ENCODE measurements around the gene TGFBR3.

The TGFBR3 gene

GRCh38 chr1:91774520-91775203, 111.3 kb downstream of the TGFBR3 start:
- no peak for DNase-seq

- DNase-seq = no peak
These were observed 114.2 kb downstream of the TGFBR3 start for GRCh38 chr1:91771717-91772116.

GRCh38 chr1:91770667-91771268, 115.2 kb downstream of the TGFBR3 start:
- no peak for DNase-seq

GRCh38 chr1:91769742-91770141, 116.2 kb downstream of the TGFBR3 start:
- no peak for DNase-seq

GRCh38 chr1:91768786-91769725, 116.9 kb downstream of the TGFBR3 start:
- DNase-seq = no peak

- DNase-seq = no peak
These were observed 117.8 kb downstream of the TGFBR3 start for GRCh38 chr1:91768120-91768519.

GRCh38 chr1:91766883-91767282, 119.1 kb downstream of the TGFBR3 start:
- no peak for DNase-seq

GRCh38 chr1:91765880-91766443, 120.0 kb downstream of the TGFBR3 start:
- DNase-seq = no peak

GRCh38 chr1:91765293-91765692, 120.7 kb downstream of the TGFBR3 start:
- no peak for DNase-seq

- no peak for DNase-seq
These were observed 121.4 kb downstream of the TGFBR3 start for GRCh38 chr1:91764471-91765115.

GRCh38 chr1:91763252-91763651, 122.7 kb downstream of the TGFBR3 start:
- no peak for DNase-seq

GRCh38 chr1:91761295-91761721, 124.6 kb downstream of the TGFBR3 start:
- peak in 1 of 2 experiments; percentile 66 for DNase-seq

GRCh38 chr1:91760512-91760911, 125.4 kb downstream of the TGFBR3 start:
- DNase-seq = no peak

- DNase-seq = no peak
These were observed 126.9 kb downstream of the TGFBR3 start for GRCh38 chr1:91759076-91759475.

GRCh38 chr1:91757763-91758460, 128.0 kb downstream of the TGFBR3 start:
- DNase-seq = no peak

GRCh38 chr1:91755702-91756287, 130.2 kb downstream of the TGFBR3 start:
- DNase-seq = no peak

GRCh38 chr1:91754816-91755580, 131.0 kb downstream of the TGFBR3 start:
- DNase-seq = peak in 1 of 2 experiments; percentile 24

- DNase-seq = no peak
These were observed 131.6 kb downstream of the TGFBR3 start for GRCh38 chr1:91754348-91754747.

GRCh38 chr1:91753878-91754277, 132.1 kb downstream of the TGFBR3 start:
- DNase-seq = no peak

GRCh38 chr1:91752324-91752723, 133.6 kb downstream of the TGFBR3 start:
- DNase-seq = no peak

- peak; percentile 44 to 84 for DNase-seq
These were observed 134.7 kb downstream of the TGFBR3 start for GRCh38 chr1:91751275-91751674.

Data from NCI-H446 (cell line).